GM21360 (cell line): Measurements from ENCODE around the gene PC.

Experiments
- ATAC-seq: cut with Tn5 transposase; IDR thresholded peaks from one replicate; pipeline ENCODE4 v1.9.1; 2021; ENCODE audit warnings: mild to moderate bottlenecking, moderate library complexity; ENCODE audit not compliant: unreplicated experiment

The PC gene

DNA sequence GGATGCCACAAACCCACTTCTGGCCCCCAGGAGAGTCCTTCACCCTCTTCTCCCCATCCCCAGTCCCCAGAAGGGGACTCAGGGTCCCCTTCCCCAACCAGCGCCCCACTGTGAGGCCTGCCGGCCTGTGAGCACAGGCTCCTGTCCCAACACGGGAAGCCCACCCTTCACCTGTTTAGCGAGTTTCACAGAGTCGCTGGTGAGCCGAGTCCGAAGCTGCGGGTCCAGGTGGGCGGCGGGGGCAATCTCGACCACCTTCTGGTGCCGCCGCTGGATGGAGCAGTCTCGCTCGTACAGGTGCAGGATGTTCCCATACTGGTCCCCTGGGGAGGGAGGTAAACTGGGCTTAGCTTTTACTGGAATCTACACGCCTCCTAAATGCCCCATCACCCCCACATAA is 88.1 kb downstream of the PC start:
- no peak for ATAC-seq

DNA sequence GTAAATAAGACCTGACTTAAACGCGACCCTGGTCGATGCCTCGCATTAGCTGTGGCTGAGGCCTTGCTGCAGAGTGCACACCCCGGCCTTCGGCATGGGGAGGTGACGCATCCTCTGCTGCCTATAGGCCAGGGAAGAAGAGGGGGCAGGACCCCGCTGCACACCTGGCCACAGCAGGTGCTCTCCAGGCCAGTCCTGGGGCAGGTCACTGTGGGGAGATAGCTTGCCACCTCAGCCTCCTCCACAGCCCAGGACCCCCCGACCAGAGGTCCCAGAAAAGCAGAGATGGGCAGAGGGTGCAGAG is 88.7 kb downstream of the PC start:
- no peak for ATAC-seq

DNA sequence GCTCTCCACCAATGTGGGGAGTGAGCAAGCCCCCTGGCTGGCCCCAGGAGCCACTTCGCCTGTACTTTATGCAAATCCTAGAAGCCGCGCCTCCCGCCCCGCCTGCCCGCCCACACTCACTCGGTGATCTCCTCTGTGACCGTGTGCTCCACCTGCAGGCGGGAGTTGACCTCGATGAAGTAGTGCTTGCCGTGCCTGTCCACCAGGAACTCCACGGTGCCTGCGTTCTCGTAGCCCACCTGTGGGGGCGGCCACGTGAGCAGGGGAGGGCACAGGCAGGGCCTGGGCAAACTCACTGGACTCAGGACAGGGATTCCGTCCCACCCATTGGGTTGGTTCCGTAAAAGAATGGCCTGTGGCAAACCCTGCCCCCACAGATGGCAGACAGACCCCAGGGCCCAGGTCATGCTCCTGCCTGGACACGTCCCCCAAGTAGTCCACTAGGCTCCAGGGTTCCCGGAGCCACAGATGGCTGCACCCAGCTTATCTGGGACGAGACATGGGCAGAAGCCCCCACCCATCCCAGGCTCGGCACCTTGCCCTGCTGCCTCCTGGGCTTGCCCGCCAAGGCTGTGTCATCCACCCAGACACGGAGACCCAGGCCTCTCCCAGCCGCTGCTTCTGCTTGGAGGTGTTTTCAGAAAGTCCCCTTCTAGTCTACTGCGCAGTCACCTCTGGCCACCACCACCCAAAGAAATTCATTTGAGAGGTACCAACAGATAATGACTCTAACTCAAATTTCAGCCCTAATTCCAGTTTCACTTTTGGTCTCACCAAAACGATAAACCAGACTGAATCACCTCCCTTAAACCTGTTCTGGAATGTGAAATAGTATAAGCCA is 89.2 kb downstream of the PC start:
- peak; percentile 78 for ATAC-seq

GRCh38 chr11:66868082-66868725 is 90.0 kb downstream of the PC start:
- no peak for ATAC-seq

- ATAC-seq: no peak
Observed at GRCh38 chr11:66867425-66868040, 90.7 kb downstream of the PC start.

DNA sequence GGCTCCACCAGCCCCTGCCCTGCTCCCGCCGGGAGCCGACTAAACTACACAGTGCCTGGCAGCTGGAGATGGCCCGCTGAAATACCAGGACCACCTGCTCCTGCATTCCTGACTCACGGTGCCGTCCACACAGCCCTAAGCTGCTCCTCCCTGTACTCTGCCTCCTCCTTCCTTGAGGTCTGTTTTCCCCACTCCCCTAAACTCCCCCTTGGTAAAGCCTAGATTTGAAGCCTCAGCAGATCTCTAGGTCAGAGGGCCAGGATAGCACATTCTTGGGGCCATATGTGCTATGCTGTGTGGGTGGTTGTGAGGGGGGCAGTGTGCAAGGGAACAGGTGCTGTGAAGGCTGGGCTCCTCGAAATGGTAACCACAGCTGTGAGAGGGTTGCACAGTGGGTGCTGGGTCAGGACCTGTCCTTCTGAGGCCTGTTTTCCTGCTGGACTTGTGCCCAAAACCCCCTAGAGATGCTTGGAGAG is 91.6 kb downstream of the PC start:
- no peak for ATAC-seq

GRCh38 chr11:66866007-66866406 is 92.2 kb downstream of the PC start:
- ATAC-seq: no peak

GRCh38 chr11:66864924-66865697 is 93.1 kb downstream of the PC start:
- no peak for ATAC-seq

GRCh38 chr11:66864172-66864901 is 93.8 kb downstream of the PC start:
- ATAC-seq: no peak

GRCh38 chr11:66863428-66864125 is 94.6 kb downstream of the PC start:
- no peak for ATAC-seq

DNA sequence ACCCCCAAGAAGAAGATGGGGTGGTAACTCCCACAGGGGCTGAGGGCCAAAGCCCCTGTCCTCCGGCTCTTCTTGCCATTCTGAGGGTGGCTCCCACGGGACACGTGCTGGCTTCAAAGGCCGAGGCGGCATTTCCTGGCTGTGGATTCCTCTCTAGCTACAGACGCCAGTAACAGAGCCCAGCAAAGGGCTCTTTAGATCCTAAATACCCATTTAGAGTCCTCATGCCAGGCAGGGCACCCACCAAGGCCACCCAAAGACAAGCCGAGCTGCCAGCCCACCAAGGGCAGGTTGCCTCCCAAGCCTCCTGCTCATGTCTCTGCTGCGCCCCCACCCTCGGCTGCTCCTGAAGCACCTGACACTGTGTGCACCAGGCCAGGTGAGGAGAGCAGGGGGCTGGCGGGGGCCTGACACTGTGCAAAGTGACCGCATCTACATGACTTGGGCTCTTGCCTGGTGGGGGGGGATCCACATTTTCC is 95.6 kb downstream of the PC start:
- ATAC-seq: no peak

- no peak for ATAC-seq
Observed at GRCh38 chr11:66861774-66862558, 96.2 kb downstream of the PC start.

- ATAC-seq: no peak
Observed at GRCh38 chr11:66861038-66861773, 97.0 kb downstream of the PC start.

- ATAC-seq: no peak
Observed at GRCh38 chr11:66860449-66860831, 97.7 kb downstream of the PC start.

DNA sequence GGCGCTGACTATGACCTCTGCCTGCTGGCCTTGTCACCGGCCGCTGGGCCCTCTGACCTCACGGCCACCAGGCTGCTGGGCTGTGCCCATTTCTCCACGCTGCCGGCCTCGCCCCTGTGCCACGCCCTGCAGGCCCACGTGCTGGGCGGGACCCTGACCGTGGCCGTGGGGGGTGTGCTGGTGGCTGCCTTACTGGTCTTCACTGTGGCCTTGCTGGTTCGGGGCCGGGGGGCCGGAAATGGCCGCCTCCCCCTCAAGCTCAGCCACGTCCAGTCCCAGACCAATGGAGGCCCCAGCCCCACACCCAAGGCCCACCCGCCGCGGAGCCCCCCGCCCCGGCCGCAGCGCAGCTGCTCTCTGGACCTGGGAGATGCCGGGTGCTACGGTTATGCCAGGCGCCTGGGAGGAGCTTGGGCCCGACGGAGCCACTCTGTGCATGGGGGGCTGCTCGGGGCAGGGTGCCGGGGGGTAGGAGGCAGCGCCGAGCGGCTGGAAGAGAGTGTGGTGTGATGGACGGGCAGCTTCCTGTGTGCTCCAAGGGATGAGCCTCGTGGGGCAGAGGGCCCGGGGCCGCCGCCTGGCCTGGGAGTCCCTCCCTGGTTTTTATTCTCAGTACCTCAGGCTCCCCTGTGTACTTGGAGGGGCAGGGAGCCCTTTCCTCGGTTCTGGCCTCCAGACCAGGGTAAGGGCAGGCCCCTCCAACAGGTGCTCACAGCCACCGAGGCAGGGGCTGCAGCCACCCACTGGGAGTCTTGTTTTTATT is 98.3 kb downstream of the PC start:
- ATAC-seq: no peak

GRCh38 chr11:66858939-66859685 is 99.1 kb downstream of the PC start:
- no peak for ATAC-seq
